Suprapubic skin (tissue), 4 donors: ENCODE data around the gene CELF4.

ENCODE experiments used
- CTCF ChIP-seq, 2 donors: fragments of 200-600 bp in 1 of 2; fragments of 450-650 bp in 1 of 2; sonication (generic) in 1 of 2; IDR thresholded peaks; one replicate each; pipeline ENCODE4 v1.5.1; 2016 to 2019; ENCODE audit warnings: antibody characterized with exemption in 2 of 2, mild to moderate bottlenecking in 1 of 2, moderate library complexity in 1 of 2
- POLR2A ChIP-seq, 2 donors: fragments of 450-650 bp; IDR thresholded peaks; one replicate each; pipeline ENCODE4 v1.6.1; 2017; ENCODE audit warnings: antibody characterized with exemption in 2 of 2, mild to moderate bottlenecking in 2 of 2, moderate library complexity in 2 of 2
- POLR2AphosphoS5 ChIP-seq, 3 donors: sonication (generic); formaldehyde crosslinking; IDR thresholded peaks; one replicate each; pipeline ENCODE4 v1.6.1; 2017; ENCODE audit warnings: antibody characterized with exemption in 3 of 3

GRCh38 chr18:37473195-37473840 is 92.3 kb downstream of the CELF4 start:
- no peak for TF ChIP-seq CTCF (IDR thresholded peaks at IDR 0.05)
- no peak for TF ChIP-seq POLR2A (IDR thresholded peaks at IDR 0.05)
- TF ChIP-seq POLR2AphosphoS5 (IDR thresholded peaks at IDR 0.05) = no peak
